Testis (tissue), 2 donors: ENCODE data around the gene OR6C68.

ENCODE experiments used
- POLR2A ChIP-seq: fragments of 450-650 bp; IDR thresholded peaks from one replicate; pipeline ENCODE4 v1.6.1; 2017; ENCODE audit warnings: antibody characterized with exemption, mild to moderate bottlenecking, moderate library complexity
- TF ChIP-seq, protein P1 (sequence below), 3 experiments: fragments of 450-650 bp in 2 of 3; fragments of 200-600 bp in 1 of 3; sonication (generic) in 1 of 3; IDR thresholded peaks; one replicate each; pipeline ENCODE4 v1.5.1; 2016 to 2019; ENCODE audit warnings: antibody characterized with exemption in 3 of 3, mild to moderate bottlenecking in 2 of 3, moderate library complexity in 1 of 3

GRCh38 chr12:55515696-55516095 is 23.5 kb downstream of the OR6C68 start:
- TF ChIP-seq, protein P1, sequence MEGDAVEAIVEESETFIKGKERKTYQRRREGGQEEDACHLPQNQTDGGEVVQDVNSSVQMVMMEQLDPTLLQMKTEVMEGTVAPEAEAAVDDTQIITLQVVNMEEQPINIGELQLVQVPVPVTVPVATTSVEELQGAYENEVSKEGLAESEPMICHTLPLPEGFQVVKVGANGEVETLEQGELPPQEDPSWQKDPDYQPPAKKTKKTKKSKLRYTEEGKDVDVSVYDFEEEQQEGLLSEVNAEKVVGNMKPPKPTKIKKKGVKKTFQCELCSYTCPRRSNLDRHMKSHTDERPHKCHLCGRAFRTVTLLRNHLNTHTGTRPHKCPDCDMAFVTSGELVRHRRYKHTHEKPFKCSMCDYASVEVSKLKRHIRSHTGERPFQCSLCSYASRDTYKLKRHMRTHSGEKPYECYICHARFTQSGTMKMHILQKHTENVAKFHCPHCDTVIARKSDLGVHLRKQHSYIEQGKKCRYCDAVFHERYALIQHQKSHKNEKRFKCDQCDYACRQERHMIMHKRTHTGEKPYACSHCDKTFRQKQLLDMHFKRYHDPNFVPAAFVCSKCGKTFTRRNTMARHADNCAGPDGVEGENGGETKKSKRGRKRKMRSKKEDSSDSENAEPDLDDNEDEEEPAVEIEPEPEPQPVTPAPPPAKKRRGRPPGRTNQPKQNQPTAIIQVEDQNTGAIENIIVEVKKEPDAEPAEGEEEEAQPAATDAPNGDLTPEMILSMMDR (IDR thresholded peaks at IDR 0.05): peak in 1 of 3 experiments; percentile 8
- TF ChIP-seq POLR2A: no peak
